HTERT RPE-1 (cell line): ENCODE results near the gene VEZT.
"Not testable (repeated sequence)": the region's sequence is repeated elsewhere in the genome, so short reads cannot be mapped to it uniquely, and the experiment has no call there.

Experiments used
- in situ Hi-C: fragments of 300-500 bp; cut with MboI; formaldehyde crosslinking; loops from 4 replicates; pipeline ENCODE4 v1.14.3; 2020; ENCODE audit warnings: low sequenced_read_pairs

The VEZT gene

DNA sequence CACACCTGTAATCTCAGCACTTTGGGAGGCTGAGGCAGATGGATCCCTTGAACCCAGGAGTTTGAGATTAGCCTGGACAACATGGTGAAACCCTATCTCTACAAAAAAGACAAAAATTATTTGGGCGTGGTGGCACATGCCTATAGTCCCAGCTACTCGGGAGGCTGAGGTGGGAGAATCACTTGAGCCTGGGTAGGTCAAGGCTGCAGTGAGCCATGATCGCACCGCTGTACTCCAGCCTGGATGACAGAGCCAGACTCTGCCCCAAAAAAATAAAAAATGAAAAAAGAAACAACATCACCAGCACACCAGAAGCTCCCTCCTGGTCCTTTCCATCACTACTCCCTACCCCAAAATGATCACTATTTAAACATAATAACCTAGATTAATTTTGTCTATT is 2.6 kb downstream of the VEZT start:
- in situ Hi-C loops, result no loop called here

- in situ Hi-C loops, result no loop called here
Measured at GRCh38 chr12:95220726-95221125, 3.1 kb downstream of the VEZT start.

DNA sequence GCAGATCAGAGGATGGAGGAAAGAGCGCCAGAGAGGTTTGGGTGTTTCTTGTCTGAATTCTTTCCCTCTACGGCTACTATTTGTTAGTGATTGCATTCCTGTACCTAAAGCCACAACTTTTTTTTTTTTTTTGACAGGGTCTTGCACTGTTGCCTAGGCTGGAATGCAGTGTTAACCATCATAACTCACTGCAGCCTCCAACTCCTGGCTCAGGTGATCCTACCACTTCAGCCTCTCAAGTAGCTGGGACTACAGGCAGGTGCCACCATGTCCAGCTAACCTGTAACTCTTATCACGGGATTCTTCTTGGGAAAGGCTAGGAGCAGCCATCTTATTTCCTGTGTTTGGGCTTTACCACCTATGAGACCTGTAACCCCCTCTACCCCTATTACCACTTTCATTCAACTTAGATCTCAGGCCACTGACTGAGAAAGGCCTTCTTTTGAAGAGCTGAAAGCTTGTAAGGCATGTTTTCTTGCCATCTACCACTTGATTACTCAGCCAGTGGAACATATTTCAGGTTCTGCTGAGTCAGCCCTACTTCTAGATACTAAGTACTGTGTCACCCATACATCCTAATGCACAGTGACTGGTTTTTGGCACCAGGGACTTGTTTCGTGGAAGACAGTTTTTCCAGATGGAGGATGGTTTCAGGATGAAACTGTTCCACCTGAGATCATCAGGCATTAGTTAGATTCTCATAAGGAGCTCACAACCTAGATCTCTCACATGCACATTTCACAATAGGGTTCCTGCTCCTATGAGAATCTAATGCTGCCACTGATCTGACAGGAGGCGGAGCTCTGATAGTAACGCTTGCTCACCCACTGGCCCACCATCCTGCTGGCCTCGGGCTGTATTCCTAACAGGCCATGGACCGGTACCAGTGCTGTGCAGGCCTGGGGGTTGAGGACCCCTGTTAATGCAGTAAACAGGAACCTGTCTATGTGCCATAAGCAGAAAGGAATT is 6.9 kb downstream of the VEZT start:
- in situ Hi-C loops, result no loop called here

- in situ Hi-C loops, result no loop called here
Measured at GRCh38 chr12:95225645-95226212, 8.1 kb downstream of the VEZT start.

DNA sequence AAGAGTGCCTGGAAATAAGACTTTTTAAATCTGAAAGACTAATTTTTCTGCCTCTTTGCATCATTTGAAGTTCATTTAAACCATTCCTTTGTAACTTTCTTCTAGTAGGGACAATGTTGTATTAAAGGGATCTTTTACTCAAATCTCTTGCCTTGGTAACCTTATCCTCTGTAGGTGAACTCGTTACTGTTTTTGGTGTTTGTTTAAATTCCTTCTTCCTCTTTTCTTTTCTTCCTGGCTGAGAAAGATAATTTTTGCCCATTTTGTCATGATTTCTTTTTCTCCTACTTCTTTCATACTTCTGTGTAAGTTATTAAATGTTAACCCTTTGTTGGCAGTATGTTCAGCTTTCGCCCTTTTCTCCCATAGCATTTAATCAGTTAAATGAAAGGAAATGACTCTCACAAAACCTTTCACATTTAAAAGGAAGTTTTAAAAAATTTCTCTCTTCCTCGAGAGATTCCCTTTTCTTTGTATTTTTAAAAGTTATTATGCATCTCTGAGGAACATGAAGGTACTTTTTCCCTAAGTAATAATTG is 10.3 kb downstream of the VEZT start:
- in situ Hi-C loops, result no loop called here

- in situ Hi-C loops, result no loop called here
Measured at GRCh38 chr12:95228617-95229016, 11.0 kb downstream of the VEZT start.

DNA sequence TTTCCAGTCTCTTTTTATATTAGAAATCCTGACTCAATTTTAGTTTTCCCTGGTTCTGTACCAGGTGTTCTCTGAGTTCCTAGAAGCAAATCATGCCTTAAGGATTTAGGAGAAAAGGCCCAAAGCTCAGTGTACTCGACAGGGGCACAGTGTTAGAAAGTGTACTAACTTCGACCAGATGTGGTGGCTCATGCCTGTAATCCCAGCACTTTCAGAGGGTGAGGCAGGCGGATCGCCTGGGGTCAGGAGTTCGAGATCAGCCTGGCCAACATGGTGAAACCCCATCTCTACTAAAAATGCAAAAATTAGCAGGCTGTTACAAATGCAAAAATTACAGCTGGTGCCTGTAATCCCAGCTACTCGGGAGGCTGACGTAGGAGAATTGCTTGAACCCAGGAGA is 12.0 kb downstream of the VEZT start:
- in situ Hi-C loops, result no loop called here

- in situ Hi-C loops, result no loop called here
Measured at GRCh38 chr12:95230313-95230712, 12.7 kb downstream of the VEZT start.

GRCh38 chr12:95231190-95231589 is 13.6 kb downstream of the VEZT start:
- in situ Hi-C loops, result no loop called here

DNA sequence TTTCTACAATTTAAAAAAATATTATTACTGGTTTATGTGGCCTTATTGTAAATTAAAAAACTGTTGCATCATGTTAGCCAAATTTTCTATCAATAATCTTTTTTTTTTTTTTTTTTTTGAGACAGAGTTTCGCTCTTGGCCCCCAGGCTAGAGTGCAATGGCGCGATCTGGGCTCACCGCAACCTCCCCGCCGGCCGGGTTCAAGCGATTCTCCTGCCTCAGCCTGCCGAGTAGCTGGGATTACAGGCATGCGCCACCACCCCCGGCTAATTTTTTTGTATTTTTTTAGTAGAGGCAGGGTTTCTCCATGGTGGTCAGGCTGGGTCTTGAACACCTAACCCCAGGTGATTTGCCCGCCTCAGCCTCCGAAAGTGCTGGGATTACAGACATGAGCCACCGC is 16.6 kb downstream of the VEZT start:
- in situ Hi-C loops, result not testable (repeated sequence)

- in situ Hi-C loops, result not testable (repeated sequence)
Measured at GRCh38 chr12:95235621-95236020, 18.0 kb downstream of the VEZT start.

GRCh38 chr12:95237315-95237714 is 19.7 kb downstream of the VEZT start:
- in situ Hi-C loops, result no loop called here

DNA sequence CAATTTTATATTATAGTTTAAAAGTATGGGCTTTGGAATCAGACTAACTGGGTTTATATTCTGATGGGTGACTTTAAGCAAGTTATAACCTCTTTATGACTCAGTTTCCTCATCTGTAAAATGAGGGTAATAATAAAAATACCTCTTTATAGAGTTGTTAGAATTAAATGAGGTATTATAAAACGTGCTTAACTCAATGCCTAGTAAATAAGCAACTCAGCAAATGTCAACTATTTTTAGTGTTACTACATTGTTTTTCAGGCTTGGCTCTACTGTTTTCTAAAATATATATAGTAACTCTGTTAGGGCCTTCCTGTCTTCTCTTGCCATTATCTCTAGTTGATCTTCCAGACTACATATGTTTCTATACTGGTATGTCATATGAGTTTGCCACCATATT is 20.5 kb downstream of the VEZT start:
- in situ Hi-C loops, result no loop called here

- in situ Hi-C loops, result no loop called here
Measured at GRCh38 chr12:95239216-95239615, 21.6 kb downstream of the VEZT start.

- in situ Hi-C loops, result not testable (repeated sequence)
Measured at GRCh38 chr12:95239835-95240234, 22.2 kb downstream of the VEZT start.

- in situ Hi-C loops, result no loop called here
Measured at GRCh38 chr12:95240556-95240955, 22.9 kb downstream of the VEZT start.

DNA sequence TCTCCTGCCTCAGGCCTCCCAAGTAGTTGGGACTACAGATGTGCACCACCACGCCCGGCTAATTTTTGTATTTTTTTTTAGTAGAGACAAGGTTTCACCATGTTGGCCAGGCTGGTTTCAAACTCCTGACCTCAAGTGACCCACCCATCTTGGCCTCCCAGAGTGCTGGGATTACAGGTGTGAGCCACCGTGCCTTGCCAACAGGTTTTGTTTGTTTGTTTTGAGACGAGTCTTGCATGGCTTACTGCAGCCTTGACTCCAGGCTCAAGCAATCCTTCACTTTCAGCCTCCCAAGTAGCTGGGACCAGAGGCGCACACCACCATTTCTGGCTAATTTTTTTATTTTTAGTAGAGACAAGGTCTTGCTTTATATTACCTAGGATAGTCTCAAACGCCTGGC is 23.5 kb downstream of the VEZT start:
- in situ Hi-C loops, result not testable (repeated sequence)

GRCh38 chr12:95241761-95242506 is 24.3 kb downstream of the VEZT start:
- in situ Hi-C loops, result no loop called here

GRCh38 chr12:95243497-95244183 is 26.0 kb downstream of the VEZT start:
- in situ Hi-C loops, result no loop called here

DNA sequence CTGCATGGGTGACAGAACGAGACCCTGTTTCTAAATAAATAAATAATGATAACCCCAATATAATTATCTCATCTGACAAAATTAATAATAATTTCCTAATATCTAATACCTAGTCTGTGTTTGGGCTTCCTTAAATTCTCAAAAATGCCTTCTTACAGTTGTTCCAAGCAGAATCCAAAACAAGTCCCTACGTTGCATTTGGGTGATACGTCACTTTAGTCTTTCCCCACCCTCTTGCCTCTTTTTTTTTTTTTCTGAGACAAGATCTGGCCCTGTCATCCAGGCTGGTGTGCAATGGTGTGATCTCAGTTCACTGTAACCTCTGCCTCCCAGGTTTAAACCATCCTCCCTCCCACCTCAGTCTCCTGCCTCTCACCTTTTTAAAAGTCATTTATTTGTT is 26.7 kb downstream of the VEZT start:
- in situ Hi-C loops, result no loop called here

DNA sequence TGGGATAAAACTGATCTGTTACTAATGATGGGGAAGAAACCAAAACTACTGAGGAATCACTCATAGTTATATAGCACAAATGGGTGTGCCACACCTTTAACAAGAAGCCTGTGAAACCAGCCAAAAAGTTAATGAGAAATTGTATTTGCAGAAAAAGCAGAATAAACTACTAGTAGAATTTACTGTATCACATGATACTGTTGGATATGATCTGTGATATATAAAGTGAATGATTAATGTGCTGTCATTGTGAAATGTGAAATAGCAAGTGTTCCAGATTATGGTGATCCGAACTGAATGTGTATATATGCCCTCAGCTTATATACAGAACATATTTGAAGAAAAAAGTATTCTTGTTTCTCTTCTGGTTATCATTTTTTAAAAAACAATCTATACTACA is 30.5 kb downstream of the VEZT start:
- in situ Hi-C loops, result no loop called here
